B cell (primary cell): ENCODE results near the gene PGA4. TPM values are rescaled to one million over a fixed set of nuclear protein-coding genes. Genes with fewer than 3 reads are reported as not detected.
"Not testable (repeated sequence)": the region's sequence is repeated elsewhere in the genome, so short reads cannot be mapped to it uniquely, and the experiment has no call there.

Experiments
- ATAC-seq: fragments of 200-7000 bp; cut with Tn5 transposase; one replicate; pipeline ENCODE4 v1.10.0; 2021; ENCODE audit warnings: low read depth, mild to moderate bottlenecking, moderate number of reproducible peaks, moderate library complexity
- CTCF ChIA-PET: fragments of 350-600 bp; sonication (Branson Sonifier 250); formaldehyde crosslinking; loops from one replicate; lab custom pipeline; 2021; ENCODE audit warnings: antibody characterized with exemption, inconsistent platforms; lab: Charles Lee
- POLR2A ChIA-PET: fragments of 350-600 bp; sonication (Branson Sonifier 250); formaldehyde crosslinking; loops from one replicate; lab custom pipeline; 2021; ENCODE audit warnings: antibody characterized with exemption; lab: Charles Lee
- DNase-seq: peaks from one replicate; pipeline ENCODE4 v3.0.0; 2013
- H2AFZ ChIP-seq: 2 replicates; pipeline ENCODE4 v1.6.1; 2012; ENCODE audit warnings: mild to moderate bottlenecking, low read depth, low read length; ENCODE audit not compliant: insufficient read depth, poor library complexity, severe bottlenecking
- H3K27ac ChIP-seq, 2 donors: 1 replicate in 1 of 2; 2 replicates in 1 of 2; pipeline ENCODE4 v1.5.1; 2012 to 2013; ENCODE audit warnings: low read length in 2 of 2, mild to moderate bottlenecking in 2 of 2, moderate library complexity in 1 of 2
- H3K27me3 ChIP-seq, 4 experiments: fragments of 200-600 bp in 1 of 4; sonication (generic) in 1 of 4; replicated peaks in 1 of 4; 1 replicate in 2 of 4; 2 replicates in 2 of 4; pipeline versions ENCODE4 v1.6.1 to v1.7.0; 2013 to 2016; ENCODE audit warnings: low read length in 3 of 4, mild to moderate bottlenecking in 2 of 4, mixed read lengths in 1 of 4, moderate library complexity in 1 of 4; ENCODE audit not compliant: insufficient read depth in 4 of 4, control insufficient read depth in 3 of 4; ENCODE audit errors: control extremely low read depth in 1 of 4
- H3K36me3 ChIP-seq, 2 experiments: replicated peaks in 1 of 2; 1 replicate in 1 of 2; 2 replicates in 1 of 2; pipeline versions ENCODE4 v1.6.1 to v1.7.1; 2013; ENCODE audit warnings: low read length in 1 of 2; ENCODE audit not compliant: insufficient read depth in 2 of 2, control insufficient read depth in 1 of 2; ENCODE audit errors: control extremely low read depth in 1 of 2, extremely low read depth in 1 of 2
- H3K4me1 ChIP-seq, 2 donors: fragments of 200-600 bp in 1 of 2; sonication (generic) in 1 of 2; 1 replicate in 1 of 2; 2 replicates in 1 of 2; pipeline versions ENCODE4 v1.5.1 to v1.6.1; 2013 to 2017; ENCODE audit warnings: low read length in 2 of 2; ENCODE audit not compliant: control insufficient read depth in 2 of 2, insufficient read depth in 2 of 2
- H3K4me2 ChIP-seq: replicated peaks from 2 replicates; pipeline ENCODE3; 2012; ENCODE audit warnings: mild to moderate bottlenecking, low read depth, low read length; ENCODE audit not compliant: poor library complexity, severe bottlenecking
- H3K4me3 ChIP-seq, 5 experiments: fragments of 200-600 bp in 1 of 5; sonication (generic) in 1 of 5; 1 replicate in 3 of 5; 2 replicates in 2 of 5; pipeline versions ENCODE4 v1.5.1 to v1.7.0; 2011 to 2016; ENCODE audit warnings: low read length in 4 of 5, mild to moderate bottlenecking in 4 of 5, low read depth in 2 of 5, control low read depth in 1 of 5, moderate library complexity in 1 of 5; ENCODE audit not compliant: insufficient read depth in 1 of 5; ENCODE audit errors: control extremely low read depth in 1 of 5, extremely low read depth in 1 of 5
- H3K79me2 ChIP-seq: fragments of 200-600 bp; sonication (generic); one replicate; pipeline ENCODE4 v1.6.0; 2016; ENCODE audit warnings: low read length; ENCODE audit not compliant: control insufficient read depth, insufficient read depth
- H3K9ac ChIP-seq: fragments of 200-600 bp; sonication (generic); 2 replicates; pipeline ENCODE4 v1.6.1; 2017; ENCODE audit warnings: mild to moderate bottlenecking, low read length, moderate library complexity
- H3K9me3 ChIP-seq, 3 donors: one replicate each; pipeline versions ENCODE4 v1.6.1 to v1.7.1; 2013; ENCODE audit warnings: low read length in 2 of 3; ENCODE audit not compliant: control insufficient read depth in 2 of 3, insufficient read depth in 1 of 3; ENCODE audit errors: control extremely low read depth in 1 of 3
- H4K20me1 ChIP-seq: 2 replicates; pipeline ENCODE4 v1.6.0; 2012; ENCODE audit warnings: mild to moderate bottlenecking, low read length; ENCODE audit not compliant: insufficient read depth, control insufficient read depth, poor library complexity, severe bottlenecking
- H3K27ac Mint-ChIP-seq: one replicate; pipeline ENCODE4 v1.8.0; 2021; ENCODE audit warnings: mixed read lengths
- H3K27me3 Mint-ChIP-seq: one replicate; pipeline ENCODE4 v1.8.0; 2021; ENCODE audit warnings: mixed read lengths
- H3K4me1 Mint-ChIP-seq: one replicate; pipeline ENCODE4 v1.8.0; 2021; ENCODE audit warnings: mixed read lengths
- H3K4me3 Mint-ChIP-seq: one replicate; pipeline ENCODE4 v1.8.0; 2021; ENCODE audit warnings: mixed read lengths
- H3K9me3 Mint-ChIP-seq: one replicate; pipeline ENCODE4 v1.8.0; 2022; ENCODE audit warnings: mixed read lengths; ENCODE audit not compliant: insufficient read depth
- EZH2 ChIP-seq: IDR thresholded peaks from 2 replicates; pipeline ENCODE4 v1.6.1; 2012; ENCODE audit warnings: borderline replicate concordance, low read depth, mild to moderate bottlenecking, moderate library complexity, low read length; ENCODE audit not compliant: insufficient read depth, poor library complexity, severe bottlenecking
- WGBS: methylation state at CpG from one replicate; pipeline ENCODE4 v1.1.5; 2013; ENCODE audit warnings: missing lambda C conversion rate; ENCODE audit not compliant: insufficient coverage; 5-methylcytosine and 5-hydroxymethylcytosine counted together
- intact Hi-C: fragments of 100-400 bp; cut with micrococcal nuclease; formaldehyde crosslinking; loops from one replicate; pipeline ENCODE4 v1.10.0; 2022
- polyA plus RNA-seq: library from polyadenylated mRNA; depleted of rRNA; stranded (reverse); fragments of >200 nt; gene quantifications from 2 replicates; pipeline ENCODE4 v1.2.3, GENCODE V29; 2012
- total RNA-seq, 2 donors: library from RNA; stranded (reverse); fragments of 120-200 nt in 1 of 2; gene quantifications; 1 replicate in 1 of 2; 2 replicates in 1 of 2; pipeline versions ENCODE4 v1.2.3 to v1.2.4, GENCODE V29; 2013 to 2022
- TF ChIP-seq, protein P1 (sequence below): fragments of 200-600 bp; IDR thresholded peaks from one replicate; pipeline ENCODE4 v1.8.0; 2022; ENCODE audit warnings: antibody characterized with exemption, mild to moderate bottlenecking

Gene PGA4
- total and polyA plus RNA-seq, 2 donors (not counting 1 experiment from before 2014, with no cell fraction given): not detected

DNA sequence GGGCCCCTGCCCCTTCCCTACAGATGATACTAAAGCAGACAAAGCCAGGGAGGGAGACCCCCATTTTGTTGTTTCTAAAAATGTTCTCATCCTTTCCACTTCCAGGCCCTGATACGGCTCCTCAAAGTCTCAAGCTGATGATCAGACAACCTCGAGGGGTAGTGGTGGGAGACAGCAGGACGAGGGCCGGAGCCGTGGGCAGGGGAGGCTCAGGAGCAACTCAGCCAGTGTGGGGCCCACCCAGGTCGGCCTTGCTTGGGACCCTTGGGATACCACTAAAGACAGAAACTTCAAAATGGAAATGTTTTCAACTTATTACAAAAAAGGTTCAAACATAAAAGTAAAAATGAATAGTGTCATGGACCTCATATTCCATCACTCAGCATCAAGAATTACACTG, 45.7 kb upstream of the PGA4 start:
- no peaks in the 10 kb centered on the region for H4K20me1 ChIP-seq
- TF ChIP-seq EZH2: no peak
- TF ChIP-seq, protein P1, sequence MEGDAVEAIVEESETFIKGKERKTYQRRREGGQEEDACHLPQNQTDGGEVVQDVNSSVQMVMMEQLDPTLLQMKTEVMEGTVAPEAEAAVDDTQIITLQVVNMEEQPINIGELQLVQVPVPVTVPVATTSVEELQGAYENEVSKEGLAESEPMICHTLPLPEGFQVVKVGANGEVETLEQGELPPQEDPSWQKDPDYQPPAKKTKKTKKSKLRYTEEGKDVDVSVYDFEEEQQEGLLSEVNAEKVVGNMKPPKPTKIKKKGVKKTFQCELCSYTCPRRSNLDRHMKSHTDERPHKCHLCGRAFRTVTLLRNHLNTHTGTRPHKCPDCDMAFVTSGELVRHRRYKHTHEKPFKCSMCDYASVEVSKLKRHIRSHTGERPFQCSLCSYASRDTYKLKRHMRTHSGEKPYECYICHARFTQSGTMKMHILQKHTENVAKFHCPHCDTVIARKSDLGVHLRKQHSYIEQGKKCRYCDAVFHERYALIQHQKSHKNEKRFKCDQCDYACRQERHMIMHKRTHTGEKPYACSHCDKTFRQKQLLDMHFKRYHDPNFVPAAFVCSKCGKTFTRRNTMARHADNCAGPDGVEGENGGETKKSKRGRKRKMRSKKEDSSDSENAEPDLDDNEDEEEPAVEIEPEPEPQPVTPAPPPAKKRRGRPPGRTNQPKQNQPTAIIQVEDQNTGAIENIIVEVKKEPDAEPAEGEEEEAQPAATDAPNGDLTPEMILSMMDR: no peak
- peaks cover 2% of the 10 kb centered on the region for H3K9me3 Mint-ChIP-seq
- no peak overlapping the region for H3K4me3 Mint-ChIP-seq
- H3K27me3 Mint-ChIP-seq: peaks cover 24% of the 10 kb centered on the region
- H2AFZ ChIP-seq: no peak overlapping the region
- H3K4me1 ChIP-seq: peaks cover 14% of the 10 kb centered on the region in 2 donors
- ATAC-seq (no peak), DNase-seq (no peak)
- H3K79me2 ChIP-seq: no peaks in the 10 kb centered on the region
- H3K27ac Mint-ChIP-seq: no peak overlapping the region
- no peak overlapping the region for H3K27ac ChIP-seq
- no peak overlapping the region for H3K9ac ChIP-seq
- ChIA-PET POLR2A (no interaction called here), CTCF (interaction anchor here (1.7 to 3.4 kb wide), 2 partner anchors 8 to 11 kb away, joined by 7 to 12 read pairs; no protein-coding TSS in a partner anchor)
- H3K36me3 ChIP-seq: no peaks in the 10 kb centered on the region
- peaks cover 16% of the 10 kb centered on the region for H3K4me1 Mint-ChIP-seq
- H3K27me3 ChIP-seq: no peaks in the 10 kb centered on the region
- peaks cover 0 to 12% (median 2%) of the 10 kb centered on the region in 3 donors for H3K9me3 ChIP-seq
- intact Hi-C loops: no loop called here
- no peak overlapping the region for H3K4me2 ChIP-seq
- WGBS: 85% methylated on average over 5 of the region's 6 CpGs
- no peak overlapping the region for H3K4me3 ChIP-seq

DNA sequence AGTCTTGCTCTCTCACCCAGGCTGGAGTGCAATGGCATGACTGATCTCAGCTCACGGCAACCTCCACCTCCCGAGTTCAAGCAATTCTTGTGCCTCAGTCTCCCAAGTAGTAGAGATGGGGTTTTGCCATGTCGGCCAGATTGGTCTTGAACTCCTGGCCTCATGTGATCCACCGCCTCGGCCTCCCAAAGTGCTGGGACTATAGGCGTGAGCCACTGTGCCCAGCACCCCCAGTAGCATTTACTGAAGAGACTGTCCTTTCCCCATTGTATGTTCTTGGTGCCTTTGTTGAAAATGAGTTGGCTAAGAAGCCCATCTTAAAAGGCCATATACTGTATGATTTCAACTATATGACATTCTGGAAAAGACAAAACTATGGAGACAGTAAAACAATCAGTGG, 41.9 kb upstream of the PGA4 start:
- peaks cover 20% of the 10 kb centered on the region for H3K27me3 Mint-ChIP-seq
- H3K4me1 Mint-ChIP-seq, H3K79me2 ChIP-seq, ATAC-seq, H3K9ac ChIP-seq, H3K9me3 Mint-ChIP-seq, CTCF ChIA-PET, H3K4me1 ChIP-seq, H3K36me3 ChIP-seq, H3K27ac Mint-ChIP-seq, intact Hi-C loops, POLR2A ChIA-PET, DNase-seq, H3K4me2 ChIP-seq, H4K20me1 ChIP-seq, H2AFZ ChIP-seq, H3K27ac ChIP-seq, H3K27me3 ChIP-seq, H3K4me3 ChIP-seq, H3K4me3 Mint-ChIP-seq, H3K9me3 ChIP-seq: not testable (repeated sequence)
- WGBS: 98% methylated on average over 5 of the region's 6 CpGs
